CD8-positive, alpha-beta memory T cell (primary cell): ENCODE data around the gene COX11. TPM values are rescaled to one million over a fixed set of nuclear protein-coding genes. Genes with fewer than 3 reads are reported as not detected.
A peak's percentile ranks its signal among the peaks of the same experiment; 100 is the strongest.

Source experiments
- CTCF ChIA-PET: fragments of 350-600 bp; sonication (Branson Sonifier 250); formaldehyde crosslinking; loops from one replicate; lab custom pipeline; 2021; ENCODE audit warnings: antibody characterized with exemption; lab: Charles Lee
- POLR2A ChIA-PET: fragments of 350-600 bp; sonication (Branson Sonifier 250); formaldehyde crosslinking; loops from one replicate; lab custom pipeline; 2021; ENCODE audit warnings: antibody characterized with exemption; lab: Charles Lee
- DNase-seq, 5 donors: peaks; one replicate each; pipeline versions ENCODE4 v3.0.0 to v3.0.0-alpha.2; 2020 to 2022; ENCODE audit warnings: mixed read lengths in 1 of 5
- H3K27ac ChIP-seq: one replicate; pipeline ENCODE4 v1.7.0; 2013; ENCODE audit warnings: low read depth, mild to moderate bottlenecking, low read length, moderate library complexity
- H3K27me3 ChIP-seq: 2 replicates; pipeline ENCODE4 v1.7.0; 2013; ENCODE audit warnings: low read length, mild to moderate bottlenecking; ENCODE audit not compliant: insufficient read depth, poor library complexity, severe bottlenecking
- H3K36me3 ChIP-seq: 2 replicates; pipeline ENCODE4 v1.7.0; 2013; ENCODE audit warnings: mild to moderate bottlenecking, low read length, moderate library complexity; ENCODE audit not compliant: insufficient read depth
- H3K4me1 ChIP-seq: 2 replicates; pipeline ENCODE4 v1.7.0; 2013; ENCODE audit warnings: mild to moderate bottlenecking, low read length, moderate library complexity; ENCODE audit not compliant: insufficient read depth
- H3K4me3 ChIP-seq: 2 replicates; pipeline ENCODE4 v1.7.0; 2013; ENCODE audit warnings: mild to moderate bottlenecking, low read length
- H3K9me3 ChIP-seq: 2 replicates; pipeline ENCODE4 v1.7.0; 2013; ENCODE audit warnings: mild to moderate bottlenecking, low read length
- H3K27ac Mint-ChIP-seq, 8 donors: one replicate each; pipeline ENCODE4 v1.8.0; 2020 to 2021; ENCODE audit warnings: mixed read lengths in 8 of 8, mild to moderate bottlenecking in 6 of 8, inconsistent platforms in 3 of 8, moderate library complexity in 3 of 8
- H3K27me3 Mint-ChIP-seq, 2 donors: one replicate each; pipeline ENCODE4 v1.8.0; 2020 to 2021; ENCODE audit warnings: mixed read lengths in 2 of 2, mild to moderate bottlenecking in 1 of 2, moderate library complexity in 1 of 2
- H3K36me3 Mint-ChIP-seq, 3 donors: one replicate each; pipeline ENCODE4 v1.8.0; 2020 to 2021; ENCODE audit warnings: mixed read lengths in 3 of 3, inconsistent platforms in 1 of 3, mild to moderate bottlenecking in 1 of 3
- H3K4me1 Mint-ChIP-seq, 3 donors: one replicate each; pipeline ENCODE4 v1.8.0; 2020 to 2021; ENCODE audit warnings: mixed read lengths in 3 of 3, inconsistent platforms in 1 of 3, mild to moderate bottlenecking in 1 of 3
- H3K4me3 Mint-ChIP-seq, 7 donors: one replicate each; pipeline ENCODE4 v1.8.0; 2020 to 2021; ENCODE audit warnings: mixed read lengths in 7 of 7, mild to moderate bottlenecking in 6 of 7, moderate library complexity in 4 of 7, inconsistent platforms in 2 of 7
- H3K9me3 Mint-ChIP-seq, 5 donors: one replicate each; pipeline ENCODE4 v1.8.0; 2020 to 2022; ENCODE audit warnings: mixed read lengths in 5 of 5, mild to moderate bottlenecking in 3 of 5, moderate library complexity in 2 of 5, inconsistent platforms in 1 of 5
- polyA plus RNA-seq: library from polyadenylated mRNA; unstranded; fragments of 300-500 nt; fragmentation: Illumina TruSeq; gene quantifications from one replicate; pipeline ENCODE4 v1.2.3, GENCODE V29; 2021
- total RNA-seq, 2 experiments: library from RNA; stranded (reverse); gene quantifications; one replicate each; pipeline ENCODE4 v1.2.3, GENCODE V29; 2021

COX11 gene
- total and polyA plus RNA-seq, 3 experiments from 2014 or later, result 54.8 to 69.6 (median 57.6) TPM

DNA sequence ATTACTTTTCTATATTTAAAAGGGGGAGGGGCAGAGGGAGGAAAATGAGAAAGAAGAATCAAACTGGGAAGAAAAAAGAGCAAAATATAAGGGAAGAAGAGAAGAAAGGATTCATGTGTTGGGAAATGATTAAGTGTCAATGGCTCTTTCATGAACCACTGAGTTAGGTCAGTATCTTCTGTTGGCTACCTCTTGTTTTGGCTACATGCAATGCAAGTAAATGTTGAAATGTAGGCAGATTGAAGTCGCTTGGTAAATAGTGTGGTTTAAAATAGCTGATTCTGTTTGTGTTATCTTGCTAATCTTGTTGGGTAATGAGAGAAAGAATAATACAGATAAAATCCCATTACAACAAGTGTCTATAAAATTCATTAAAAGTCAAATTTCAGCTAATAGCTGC is 27.2 kb downstream of the COX11 start:
- Histone ChIP-seq H3K9me3 (no peaks in the 10 kb centered on the region), H3K27ac (no peak overlapping the region), H3K27me3 (no peaks in the 10 kb centered on the region), H3K4me1 (no peaks in the 10 kb centered on the region), H3K4me3 (no peak overlapping the region), H3K36me3 (no peaks in the 10 kb centered on the region)
- no peaks in the 10 kb centered on the region for H3K4me1 Mint-ChIP-seq
- DNase-seq, result no peak
- peaks cover 8 to 13% of the 10 kb centered on the region in 2 donors for H3K27me3 Mint-ChIP-seq
- H3K36me3 Mint-ChIP-seq, result no peaks in the 10 kb centered on the region
- peak overlapping the region in 1 of 8 donors; percentile 14 for H3K27ac Mint-ChIP-seq
- no peaks in the 10 kb centered on the region for H3K9me3 Mint-ChIP-seq
- no peak overlapping the region for H3K4me3 Mint-ChIP-seq
- ChIA-PET POLR2A (no interaction called here), CTCF (no interaction called here)

DNA sequence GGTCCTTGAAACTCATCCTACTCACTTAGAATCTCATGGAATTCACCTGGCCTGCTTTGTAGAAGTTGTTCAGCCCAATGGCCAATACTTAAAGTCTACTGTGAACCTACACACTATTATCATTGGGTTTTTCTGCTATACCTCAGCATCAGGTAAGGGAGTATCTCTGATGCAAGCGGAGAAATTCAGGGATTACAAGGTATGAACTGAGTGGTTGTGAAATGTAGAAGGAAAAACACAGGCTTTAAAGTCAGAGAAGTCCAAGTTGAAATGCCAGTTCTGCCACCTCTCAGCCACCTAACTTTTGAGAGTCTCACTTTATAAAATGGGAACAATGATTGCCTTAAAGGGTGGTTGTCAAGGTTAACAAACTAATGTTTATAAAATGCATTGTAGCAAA is 31.0 kb downstream of the COX11 start:
- Mint-ChIP-seq H3K27ac (no peak overlapping the region), H3K4me1 (no peaks in the 10 kb centered on the region), H3K9me3 (no peaks in the 10 kb centered on the region), H3K4me3 (no peak overlapping the region), H3K36me3 (no peaks in the 10 kb centered on the region), H3K27me3 (peaks cover 0 to 14% of the 10 kb centered on the region in 2 donors)
- Histone ChIP-seq H3K4me3 (no peak overlapping the region), H3K27ac (no peak overlapping the region), H3K27me3 (no peaks in the 10 kb centered on the region), H3K36me3 (no peaks in the 10 kb centered on the region), H3K9me3 (no peaks in the 10 kb centered on the region), H3K4me1 (no peaks in the 10 kb centered on the region)
- ChIA-PET POLR2A (no interaction called here), CTCF (no interaction called here)
- no peak for DNase-seq

DNA sequence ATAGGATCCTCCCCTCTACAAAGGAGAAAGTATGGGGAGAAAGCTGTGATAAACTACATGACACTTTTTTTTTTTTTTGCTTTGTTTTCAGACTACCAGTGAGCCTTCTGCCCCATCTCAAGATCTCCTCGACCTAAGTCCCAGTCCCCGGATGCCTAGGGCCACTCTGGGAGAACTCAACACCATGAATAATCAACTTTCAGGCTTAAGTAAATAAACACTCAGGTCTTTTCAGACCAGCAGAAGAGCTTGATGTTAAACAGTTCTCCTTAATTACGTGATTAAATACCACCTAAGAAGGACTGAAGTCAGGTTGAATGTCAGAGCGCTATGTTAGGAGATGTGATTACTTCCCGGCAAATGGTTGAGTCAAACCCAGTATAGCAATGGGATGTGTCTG is 31.4 kb downstream of the COX11 start:
- no peak overlapping the region for H3K27ac ChIP-seq
- ChIA-PET POLR2A (no interaction called here), CTCF (no interaction called here)
- H3K27me3 ChIP-seq, result no peaks in the 10 kb centered on the region
- DNase-seq, result no peak
- H3K4me1 Mint-ChIP-seq, result no peaks in the 10 kb centered on the region
- no peaks in the 10 kb centered on the region for H3K9me3 ChIP-seq
- H3K36me3 ChIP-seq, result no peaks in the 10 kb centered on the region
- no peak overlapping the region for H3K4me3 ChIP-seq
- no peaks in the 10 kb centered on the region for H3K36me3 Mint-ChIP-seq
- no peaks in the 10 kb centered on the region for H3K9me3 Mint-ChIP-seq
- no peaks in the 10 kb centered on the region for H3K4me1 ChIP-seq
- H3K27ac Mint-ChIP-seq, result no peak overlapping the region
- peaks cover 2 to 14% of the 10 kb centered on the region in 2 donors for H3K27me3 Mint-ChIP-seq
- no peak overlapping the region for H3K4me3 Mint-ChIP-seq

DNA sequence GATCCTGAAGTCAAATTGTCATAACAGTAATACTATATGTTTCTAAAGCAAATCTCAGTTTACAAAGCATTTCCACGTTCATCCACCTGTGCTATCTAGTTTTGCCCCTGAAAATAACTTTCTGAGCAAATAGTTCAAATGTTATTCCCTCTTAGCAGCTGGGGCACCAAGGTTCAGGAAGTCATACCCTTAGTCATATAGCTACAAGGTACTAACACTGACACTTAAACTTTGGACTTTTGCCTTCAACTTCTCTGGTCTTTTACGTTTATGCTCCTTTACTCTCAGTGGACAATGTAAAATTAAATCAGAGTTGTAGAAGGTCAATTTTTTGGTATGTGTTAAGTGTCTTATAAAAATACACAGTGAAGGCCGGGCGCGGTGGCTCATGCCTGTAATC is 33.0 kb downstream of the COX11 start:
- no peaks in the 10 kb centered on the region for H3K36me3 ChIP-seq
- no peak for DNase-seq
- H3K36me3 Mint-ChIP-seq, result no peaks in the 10 kb centered on the region

DNA sequence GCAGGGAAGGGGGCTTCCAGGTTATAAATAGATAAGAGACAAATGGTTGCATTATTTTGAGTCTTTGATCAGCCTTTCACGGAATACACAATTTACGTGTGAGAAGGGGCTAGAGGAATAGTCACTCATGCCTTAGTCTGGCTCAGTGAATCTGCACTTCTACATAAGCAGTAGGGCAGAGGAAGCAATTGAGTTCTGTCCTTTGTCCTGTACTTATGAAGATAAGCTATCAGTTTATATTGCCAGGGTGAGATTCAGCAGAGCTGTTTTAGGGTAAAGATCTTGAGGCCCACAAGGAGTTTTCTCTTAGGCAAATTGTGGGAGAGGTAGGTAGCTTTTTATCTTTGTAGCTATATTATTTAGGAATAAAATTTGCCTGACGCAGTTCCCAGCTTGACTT is 34.5 kb downstream of the COX11 start:
- H3K27ac Mint-ChIP-seq, result no peak overlapping the region
- ChIA-PET CTCF (no interaction called here), POLR2A (no interaction called here)
- H3K4me1 Mint-ChIP-seq, result no peaks in the 10 kb centered on the region
- Histone ChIP-seq H3K27me3 (no peaks in the 10 kb centered on the region), H3K4me3 (no peak overlapping the region), H3K27ac (no peak overlapping the region), H3K9me3 (no peaks in the 10 kb centered on the region), H3K4me1 (no peaks in the 10 kb centered on the region), H3K36me3 (no peaks in the 10 kb centered on the region)
- H3K9me3 Mint-ChIP-seq, result peaks cover 0 to 2% (median 0%) of the 10 kb centered on the region in 5 donors
- H3K36me3 Mint-ChIP-seq, result no peaks in the 10 kb centered on the region
- no peak for DNase-seq
- H3K4me3 Mint-ChIP-seq, result no peak overlapping the region
- peaks cover 6 to 17% of the 10 kb centered on the region in 2 donors for H3K27me3 Mint-ChIP-seq

More for the DNA sequence above, 33.0 kb downstream of the COX11 start:
- no peak overlapping the region for H3K27ac Mint-ChIP-seq
- CTCF ChIA-PET, result no interaction called here
- H3K4me3 Mint-ChIP-seq, result no peak overlapping the region
- Histone ChIP-seq H3K27me3 (no peaks in the 10 kb centered on the region), H3K4me1 (no peaks in the 10 kb centered on the region), H3K4me3 (no peak overlapping the region), H3K9me3 (no peaks in the 10 kb centered on the region), H3K27ac (no peak overlapping the region)
- H3K9me3 Mint-ChIP-seq, result peaks cover 0 to 2% (median 0%) of the 10 kb centered on the region in 5 donors
- peaks cover 4 to 10% of the 10 kb centered on the region in 2 donors for H3K27me3 Mint-ChIP-seq
- POLR2A ChIA-PET, result no interaction called here
- no peaks in the 10 kb centered on the region for H3K4me1 Mint-ChIP-seq

DNA sequence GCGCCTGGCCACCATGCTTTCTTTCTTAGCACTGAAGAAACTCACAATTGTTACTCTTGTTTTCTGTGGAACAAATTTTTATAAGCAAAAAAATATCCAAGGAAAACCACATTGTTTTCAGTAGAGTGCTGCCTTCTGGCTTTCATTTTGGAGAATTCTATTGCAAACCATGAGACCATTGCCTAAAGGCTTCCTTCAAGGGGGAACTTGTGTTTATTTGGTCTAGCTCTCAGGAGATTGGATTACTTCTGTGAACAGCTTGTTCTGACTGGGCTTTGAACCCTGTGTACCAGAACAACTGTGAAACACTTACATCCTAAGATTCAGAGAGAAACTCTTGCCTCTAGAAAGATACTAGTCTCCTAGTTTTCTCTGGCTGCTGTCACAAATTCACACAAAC is 35.7 kb downstream of the COX11 start:
- Mint-ChIP-seq H3K36me3 (no peaks in the 10 kb centered on the region), H3K4me1 (no peaks in the 10 kb centered on the region), H3K4me3 (no peak overlapping the region), H3K27me3 (peaks cover 6 to 23% of the 10 kb centered on the region in 2 donors), H3K9me3 (peaks cover 0 to 2% (median 0%) of the 10 kb centered on the region in 5 donors), H3K27ac (no peak overlapping the region)
- Histone ChIP-seq H3K4me3 (no peak overlapping the region), H3K4me1 (no peaks in the 10 kb centered on the region), H3K27ac (no peak overlapping the region), H3K36me3 (no peaks in the 10 kb centered on the region), H3K9me3 (no peaks in the 10 kb centered on the region), H3K27me3 (no peaks in the 10 kb centered on the region)
- DNase-seq, result no peak
- ChIA-PET POLR2A (no interaction called here), CTCF (no interaction called here)

DNA sequence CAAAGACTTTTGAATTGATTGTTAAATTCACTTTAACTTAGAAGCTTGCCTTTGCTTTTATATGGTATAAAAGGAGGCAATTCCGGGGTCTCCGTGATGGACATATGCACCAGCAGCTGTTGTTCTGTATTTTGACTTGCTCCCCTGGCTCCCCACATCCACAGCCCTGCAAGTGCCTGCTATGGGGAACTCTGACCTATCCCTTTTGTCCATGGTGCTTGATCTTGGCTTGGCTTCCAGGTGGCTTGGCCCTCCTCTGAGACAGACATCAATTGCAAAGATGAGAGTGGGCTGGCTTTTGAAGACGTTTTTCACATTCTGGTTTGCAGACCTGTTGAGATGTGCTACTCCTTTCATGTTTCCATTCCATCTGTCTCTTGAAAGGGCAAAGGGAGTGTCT is 40.9 kb downstream of the COX11 start:
- peaks cover 0 to 2% (median 0%) of the 10 kb centered on the region in 5 donors for H3K9me3 Mint-ChIP-seq
- no peak overlapping the region for H3K27ac Mint-ChIP-seq
- H3K4me1 ChIP-seq, result no peaks in the 10 kb centered on the region
- H3K36me3 Mint-ChIP-seq, result no peaks in the 10 kb centered on the region
- DNase-seq, result no peak
- H3K27me3 ChIP-seq, result no peaks in the 10 kb centered on the region
- POLR2A ChIA-PET, result no interaction called here
- H3K27ac ChIP-seq, result no peak overlapping the region
- H3K9me3 ChIP-seq, result no peaks in the 10 kb centered on the region
- no peak overlapping the region for H3K4me3 ChIP-seq
- H3K36me3 ChIP-seq, result no peaks in the 10 kb centered on the region
- peaks cover 7 to 35% of the 10 kb centered on the region in 2 donors for H3K27me3 Mint-ChIP-seq
- no peaks in the 10 kb centered on the region for H3K4me1 Mint-ChIP-seq
- H3K4me3 Mint-ChIP-seq, result no peak overlapping the region
- CTCF ChIA-PET, result no interaction called here

DNA sequence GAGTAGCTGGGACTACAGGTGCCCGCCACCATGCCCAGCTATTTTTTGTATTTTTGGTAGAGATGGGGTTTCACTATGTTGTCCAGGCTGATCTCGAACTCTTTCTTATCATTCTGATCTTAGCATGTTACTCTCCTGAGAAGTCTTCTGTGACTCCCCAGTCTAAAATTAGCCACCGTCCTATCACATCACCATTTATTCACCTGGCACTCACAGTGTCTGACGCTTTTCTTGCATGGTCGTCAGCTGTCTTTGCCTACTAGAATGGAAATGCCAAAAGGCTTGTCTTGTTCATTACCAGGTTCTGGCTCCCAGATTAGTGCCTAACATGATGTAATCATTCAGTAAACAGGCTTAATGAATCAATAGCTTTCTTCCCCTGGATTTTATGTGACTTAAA is 44.0 kb downstream of the COX11 start:
- no peak overlapping the region for H3K27ac Mint-ChIP-seq
- Histone ChIP-seq H3K36me3 (no peaks in the 10 kb centered on the region), H3K4me1 (no peaks in the 10 kb centered on the region), H3K4me3 (no peak overlapping the region), H3K9me3 (no peaks in the 10 kb centered on the region), H3K27me3 (no peaks in the 10 kb centered on the region), H3K27ac (no peak overlapping the region)
- H3K27me3 Mint-ChIP-seq, result peaks cover 4 to 31% of the 10 kb centered on the region in 2 donors
- H3K36me3 Mint-ChIP-seq, result no peaks in the 10 kb centered on the region
- no peak overlapping the region for H3K4me3 Mint-ChIP-seq
- H3K4me1 Mint-ChIP-seq, result no peaks in the 10 kb centered on the region
- no peak for DNase-seq
- ChIA-PET CTCF (interaction anchor here (0.6 kb wide), 1 partner anchor 515 kb away, joined by 3 read pairs; no protein-coding TSS in a partner anchor), POLR2A (no interaction called here)
- H3K9me3 Mint-ChIP-seq, result no peaks in the 10 kb centered on the region

DNA sequence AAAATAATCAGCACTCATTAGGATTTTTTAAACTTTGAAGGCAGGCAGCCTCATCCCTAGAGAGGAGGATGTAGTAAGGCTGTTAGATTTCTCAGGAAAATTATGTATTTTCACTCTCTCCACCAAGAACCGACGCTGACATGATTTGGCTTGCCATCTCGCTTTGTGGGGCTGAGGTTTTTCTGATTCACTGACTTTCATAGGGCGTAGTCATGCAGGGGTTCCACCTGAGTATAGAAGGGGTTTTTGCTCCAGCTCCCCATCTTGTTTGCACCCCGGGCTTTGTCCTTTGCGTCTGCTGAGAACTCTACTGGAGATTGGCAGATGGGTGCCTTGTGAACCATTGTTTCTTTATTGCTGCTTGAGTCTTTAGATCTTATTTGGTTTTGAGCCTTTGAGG is 47.6 kb downstream of the COX11 start:
- ChIA-PET POLR2A (no interaction called here), CTCF (no interaction called here)
- Histone ChIP-seq H3K4me3 (no peak overlapping the region), H3K4me1 (no peaks in the 10 kb centered on the region), H3K27me3 (no peaks in the 10 kb centered on the region), H3K27ac (no peak overlapping the region), H3K36me3 (no peaks in the 10 kb centered on the region), H3K9me3 (no peaks in the 10 kb centered on the region)
- no peak overlapping the region for H3K4me3 Mint-ChIP-seq
- H3K36me3 Mint-ChIP-seq, result no peaks in the 10 kb centered on the region
- no peak overlapping the region for H3K27ac Mint-ChIP-seq
- no peak for DNase-seq
- H3K4me1 Mint-ChIP-seq, result no peaks in the 10 kb centered on the region
- peaks cover 4 to 19% of the 10 kb centered on the region in 2 donors for H3K27me3 Mint-ChIP-seq
- H3K9me3 Mint-ChIP-seq, result peaks cover 3 to 21% (median 18%) of the 10 kb centered on the region in 5 donors
